BE2C (cell line): ENCODE results near the gene LIMCH1.

Experiments used
- DNase-seq: peaks from one replicate; pipeline ENCODE4 v3.0.0-alpha.2; 2020
- H3K27me3 ChIP-seq: fragments of 250-450 bp; sonication (Bioruptor Pico); 2 replicates; pipeline ENCODE4 v1.5.1; 2020; ENCODE audit warnings: mild to moderate bottlenecking
- H3K36me3 ChIP-seq: fragments of 250-450 bp; sonication (Bioruptor Pico); 2 replicates; pipeline ENCODE4 v1.5.1; 2020; ENCODE audit warnings: mild to moderate bottlenecking
- H3K4me1 ChIP-seq: fragments of 250-450 bp; sonication (Bioruptor Pico); 2 replicates; pipeline ENCODE4 v1.5.1; 2020
- H3K4me3 ChIP-seq: 2 replicates; pipeline ENCODE4 v1.5.1; 2011; ENCODE audit warnings: low read depth, low read length
- H3K9me3 ChIP-seq: fragments of 250-450 bp; sonication (Bioruptor Pico); 2 replicates; pipeline ENCODE4 v1.5.1; 2020
- CTCF ChIP-seq: IDR thresholded peaks from 2 replicates; pipeline ENCODE4 v1.5.1; 2012; ENCODE audit warnings: mild to moderate bottlenecking, low read depth, low read length

Gene LIMCH1

DNA sequence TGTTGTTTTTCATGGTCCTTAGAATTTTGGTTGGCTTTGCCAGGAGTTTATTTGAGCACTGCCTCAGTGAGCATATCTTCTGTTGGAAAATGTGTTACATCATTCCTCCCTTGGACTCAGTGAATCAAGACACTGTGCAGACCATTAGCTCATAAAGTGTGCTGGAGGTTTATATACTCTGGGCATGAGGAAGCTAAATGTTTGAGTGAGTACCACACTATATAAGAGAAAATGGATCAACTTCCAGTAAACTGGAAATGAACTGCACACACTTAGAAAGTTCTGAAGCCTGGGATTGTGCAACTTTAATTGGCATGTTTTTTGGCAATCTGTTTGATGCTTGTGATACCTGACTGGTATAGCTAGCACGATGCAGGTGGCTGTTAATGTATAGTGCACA is 75.9 kb downstream of the LIMCH1 start:
- H3K4me1 ChIP-seq: peaks cover 12% of the 10 kb centered on the region
- TF ChIP-seq CTCF: no peak
- no peak for DNase-seq
- no peaks in the 10 kb centered on the region for H3K27me3 ChIP-seq
- H3K36me3 ChIP-seq: peaks cover 32% of the 10 kb centered on the region
- peak overlapping the region; percentile 13; the same call in 1 of the 2 replicates for H3K4me3 ChIP-seq
- H3K9me3 ChIP-seq: no peaks in the 10 kb centered on the region

GRCh38 chr4:41614519-41614918 is 76.6 kb downstream of the LIMCH1 start:
- H3K4me1 ChIP-seq: peaks cover 12% of the 10 kb centered on the region
- DNase-seq: no peak
- H3K36me3 ChIP-seq: peaks cover 39% of the 10 kb centered on the region
- H3K27me3 ChIP-seq: no peaks in the 10 kb centered on the region
- no peaks in the 10 kb centered on the region for H3K9me3 ChIP-seq
- H3K4me3 ChIP-seq: no peak overlapping the region
- TF ChIP-seq CTCF: no peak

DNA sequence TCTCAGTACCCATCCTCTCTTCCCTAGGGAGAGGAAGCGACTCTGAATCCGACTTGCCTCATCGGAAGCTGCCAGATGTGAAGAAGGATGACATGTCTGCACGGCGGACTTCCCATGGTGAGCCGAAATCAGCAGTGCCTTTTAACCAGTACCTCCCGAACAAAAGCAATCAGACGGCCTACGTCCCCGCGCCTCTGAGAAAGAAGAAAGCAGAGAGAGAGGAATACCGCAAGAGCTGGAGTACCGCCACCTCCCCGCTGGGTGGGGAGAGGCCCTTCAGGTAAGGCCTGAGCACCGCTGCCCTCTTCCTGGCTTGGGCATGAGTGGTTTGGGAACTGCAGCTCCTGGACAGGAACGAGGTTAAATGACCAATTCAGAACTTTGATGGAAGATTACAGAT is 81.2 kb downstream of the LIMCH1 start:
- TF ChIP-seq CTCF: no peak
- Histone ChIP-seq H3K36me3 (peaks cover 42% of the 10 kb centered on the region), H3K9me3 (no peaks in the 10 kb centered on the region), H3K4me1 (peaks cover 10% of the 10 kb centered on the region), H3K4me3 (no peak overlapping the region), H3K27me3 (no peaks in the 10 kb centered on the region)
- no peak for DNase-seq

DNA sequence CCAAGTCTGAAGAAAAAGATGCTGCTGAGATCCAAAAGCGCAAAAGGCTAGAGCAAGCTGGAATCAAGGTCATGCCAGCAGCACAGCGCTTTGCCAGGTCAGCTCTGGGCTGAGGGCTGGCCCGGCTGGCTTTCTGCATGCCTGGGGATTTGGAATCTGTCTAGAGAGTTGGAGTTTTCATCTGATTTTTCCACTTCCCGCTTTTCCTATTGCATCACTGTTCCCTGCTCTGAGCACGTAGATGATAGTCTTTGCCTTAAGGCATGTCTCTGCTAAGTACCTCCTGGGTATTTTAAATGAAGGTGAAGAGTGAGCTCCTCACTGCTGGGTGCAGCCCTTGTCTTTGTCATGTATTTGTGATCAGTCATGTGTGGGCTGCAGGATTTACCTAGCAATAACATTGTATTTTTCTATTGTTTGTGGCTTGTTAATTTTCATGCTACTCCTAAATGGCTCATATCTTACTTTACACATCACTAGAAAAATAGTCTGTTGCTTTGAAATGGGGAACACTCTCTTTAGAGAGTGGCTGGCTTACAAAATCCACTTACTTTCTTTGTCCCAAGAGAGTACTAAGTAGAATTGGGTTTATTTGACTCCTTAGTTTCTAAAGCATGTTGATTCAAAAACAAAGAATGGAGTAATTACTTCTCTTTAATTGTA is 82.8 kb downstream of the LIMCH1 start:
- H3K4me1 ChIP-seq: peaks cover 10% of the 10 kb centered on the region
- H3K9me3 ChIP-seq: no peaks in the 10 kb centered on the region
- H3K27me3 ChIP-seq: no peaks in the 10 kb centered on the region
- H3K4me3 ChIP-seq: no peak overlapping the region
- H3K36me3 ChIP-seq: peaks cover 29% of the 10 kb centered on the region
- TF ChIP-seq CTCF: no peak
- peak; percentile 51 for DNase-seq

- no peak for DNase-seq
- Histone ChIP-seq H3K36me3 (peaks cover 30% of the 10 kb centered on the region), H3K9me3 (no peaks in the 10 kb centered on the region), H3K4me1 (peaks cover 10% of the 10 kb centered on the region), H3K4me3 (no peak overlapping the region), H3K27me3 (no peaks in the 10 kb centered on the region)
- TF ChIP-seq CTCF: no peak
Measured at GRCh38 chr4:41622787-41623186, 84.8 kb downstream of the LIMCH1 start.

DNA sequence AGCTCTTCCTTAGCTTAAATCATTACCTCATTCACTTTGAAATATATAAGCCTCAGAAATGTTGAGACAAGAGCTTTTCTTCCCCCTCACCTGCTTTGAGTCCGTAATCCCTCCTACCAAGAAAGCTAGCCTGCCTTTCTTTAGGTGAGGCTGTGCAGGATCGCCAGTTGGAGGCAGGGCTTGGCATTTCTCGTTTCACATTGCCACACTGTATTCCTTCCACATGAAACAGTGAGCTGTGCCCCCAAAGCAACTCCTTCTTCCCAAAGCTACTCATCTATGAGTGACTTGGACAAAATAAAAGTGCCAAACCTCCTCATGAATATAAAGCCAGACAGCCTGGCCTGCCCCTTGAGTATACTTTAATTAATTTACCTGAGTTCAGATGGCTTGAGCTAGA is 86.8 kb downstream of the LIMCH1 start:
- no peak for DNase-seq
- no peaks in the 10 kb centered on the region for H3K27me3 ChIP-seq
- TF ChIP-seq CTCF: no peak
- peaks cover 10% of the 10 kb centered on the region for H3K4me1 ChIP-seq
- peaks cover 19% of the 10 kb centered on the region for H3K36me3 ChIP-seq
- no peaks in the 10 kb centered on the region for H3K9me3 ChIP-seq
- H3K4me3 ChIP-seq: no peak overlapping the region
